ENCODE results near the gene FSD1L.

The FSD1L gene

DNA sequence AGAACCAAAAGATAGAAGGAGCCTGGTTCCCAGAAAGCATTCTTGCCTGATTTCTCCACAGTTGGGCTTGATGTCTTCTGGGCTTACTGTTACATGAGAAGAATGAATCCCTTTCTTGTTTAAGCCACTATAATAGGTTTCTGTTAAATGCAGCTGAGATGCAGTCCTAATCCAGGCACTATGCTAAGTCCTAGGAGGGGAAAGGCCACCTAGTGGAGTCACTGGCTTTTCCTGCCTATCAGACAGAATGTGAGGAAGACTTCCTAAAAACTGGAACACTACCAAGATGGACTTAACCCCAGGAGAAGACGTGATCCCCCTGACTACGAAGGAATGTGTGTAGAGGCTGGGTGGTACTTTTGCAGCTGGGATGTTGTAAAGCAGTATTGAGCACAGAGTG lies 34.3 kb upstream of the FSD1L start:
- TF ChIP-seq, protein P1, sequence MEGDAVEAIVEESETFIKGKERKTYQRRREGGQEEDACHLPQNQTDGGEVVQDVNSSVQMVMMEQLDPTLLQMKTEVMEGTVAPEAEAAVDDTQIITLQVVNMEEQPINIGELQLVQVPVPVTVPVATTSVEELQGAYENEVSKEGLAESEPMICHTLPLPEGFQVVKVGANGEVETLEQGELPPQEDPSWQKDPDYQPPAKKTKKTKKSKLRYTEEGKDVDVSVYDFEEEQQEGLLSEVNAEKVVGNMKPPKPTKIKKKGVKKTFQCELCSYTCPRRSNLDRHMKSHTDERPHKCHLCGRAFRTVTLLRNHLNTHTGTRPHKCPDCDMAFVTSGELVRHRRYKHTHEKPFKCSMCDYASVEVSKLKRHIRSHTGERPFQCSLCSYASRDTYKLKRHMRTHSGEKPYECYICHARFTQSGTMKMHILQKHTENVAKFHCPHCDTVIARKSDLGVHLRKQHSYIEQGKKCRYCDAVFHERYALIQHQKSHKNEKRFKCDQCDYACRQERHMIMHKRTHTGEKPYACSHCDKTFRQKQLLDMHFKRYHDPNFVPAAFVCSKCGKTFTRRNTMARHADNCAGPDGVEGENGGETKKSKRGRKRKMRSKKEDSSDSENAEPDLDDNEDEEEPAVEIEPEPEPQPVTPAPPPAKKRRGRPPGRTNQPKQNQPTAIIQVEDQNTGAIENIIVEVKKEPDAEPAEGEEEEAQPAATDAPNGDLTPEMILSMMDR (IDR thresholded peaks at IDR 0.05; ENCODE audit: control extremely low read depth, extremely low read depth, low read depth, missing control alignments), result peak; percentile 25
- POLR2A ChIA-PET, result no interaction called here
- no peak for DNase-seq (ENCODE audit: extremely low spot score)
- CTCF ChIA-PET, result interaction anchor here (1.1 to 3.9 kb wide), 3 partner anchors 8 to 550 kb away, joined by 3 to 22 read pairs (median 20); no protein-coding TSS in a partner anchor

DNA sequence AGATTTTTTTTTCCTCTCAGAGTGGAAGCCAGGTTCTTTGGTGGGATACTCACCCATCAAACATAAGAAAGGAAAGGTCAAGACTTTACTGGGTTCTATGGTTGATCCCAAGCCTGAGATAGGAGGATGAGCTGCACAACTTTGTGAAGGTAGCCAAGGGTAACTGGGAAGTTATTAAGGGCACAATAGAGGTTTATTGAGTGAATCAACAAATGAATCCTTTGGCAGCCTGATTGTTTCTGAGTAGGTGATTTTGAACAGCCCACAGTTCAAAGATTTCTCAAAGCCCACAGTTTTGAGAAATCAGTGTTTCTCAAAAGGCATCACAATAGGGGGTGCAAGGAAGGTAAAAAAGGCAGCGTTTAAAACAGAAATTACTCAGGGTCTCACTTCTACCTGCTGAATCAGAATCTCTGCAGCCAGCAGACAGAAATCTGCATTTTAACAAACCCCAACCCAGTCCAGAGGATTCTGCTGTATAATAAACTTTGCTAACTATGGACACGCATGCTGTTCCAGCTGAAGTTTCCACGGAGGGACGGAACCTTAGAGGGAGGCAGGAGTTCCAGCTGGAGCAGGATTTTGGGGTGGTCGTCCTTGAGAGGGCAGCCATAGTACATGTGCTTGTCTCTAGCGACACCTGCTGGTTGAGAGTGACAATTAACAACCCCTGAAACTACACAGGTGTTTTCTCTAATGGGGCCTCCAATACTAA lies 32.7 kb upstream of the FSD1L start:
- CTCF ChIA-PET, result interaction anchor here (0.6 to 5.4 kb wide), 29 partner anchors 9 to 637 kb away, joined by 3 to 33 read pairs (median 4); partner anchors contain the start of genes FSD1L and SLC44A1
- TF ChIP-seq, protein P1 (IDR thresholded peaks at IDR 0.05; ENCODE audit: control extremely low read depth, extremely low read depth, low read depth, missing control alignments), result peak; percentile 69
- DNase-seq (ENCODE audit: extremely low spot score), result peak; percentile 66
- POLR2A ChIA-PET, result no interaction called here

DNA sequence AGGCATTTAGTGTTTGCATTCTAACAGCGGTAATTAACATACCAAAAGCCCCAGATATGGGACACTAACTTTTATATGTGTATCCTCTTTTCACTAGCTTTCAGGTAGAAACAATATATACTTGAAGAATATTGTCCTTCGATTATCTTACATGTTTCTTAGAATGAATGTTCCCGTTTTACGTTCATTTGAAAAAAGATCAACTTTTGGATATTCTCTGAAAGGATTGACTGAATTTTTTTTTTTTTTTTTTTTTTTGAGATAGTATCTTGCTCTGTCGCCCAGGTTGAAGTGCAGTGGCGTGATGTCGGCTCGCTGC lies 32.2 kb upstream of the FSD1L start:
- TF ChIP-seq, protein P1 (IDR thresholded peaks at IDR 0.05; ENCODE audit: control extremely low read depth, extremely low read depth, low read depth, missing control alignments), result no peak
- DNase-seq (ENCODE audit: extremely low spot score), result no peak
- ChIA-PET POLR2A (no interaction called here), CTCF (interaction anchor here (0.6 to 5.4 kb wide), 28 partner anchors 10 to 638 kb away, joined by 3 to 33 read pairs (median 4); partner anchors contain the start of gene FSD1L)

DNA sequence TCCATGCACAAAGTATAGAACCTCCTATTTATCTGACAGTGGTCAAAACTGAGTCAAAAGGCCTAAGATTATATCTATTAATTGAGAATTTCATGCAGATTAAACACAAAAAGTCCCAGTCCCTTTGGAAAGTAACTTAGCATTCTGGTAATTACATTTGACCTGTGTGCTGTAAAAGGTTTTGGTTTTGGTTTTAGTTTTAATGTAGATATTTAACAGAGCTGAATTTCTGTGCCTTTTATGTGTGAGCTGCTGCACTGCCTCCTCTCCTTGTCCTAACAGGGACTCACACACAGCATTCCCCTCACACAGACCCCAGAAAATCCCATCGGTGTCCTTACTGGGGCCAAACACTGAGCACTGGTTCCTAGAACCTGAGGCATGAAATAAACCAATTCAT lies 31.0 kb upstream of the FSD1L start:
- TF ChIP-seq, protein P1 (IDR thresholded peaks at IDR 0.05; ENCODE audit: control extremely low read depth, extremely low read depth, low read depth, missing control alignments), result no peak
- CTCF ChIA-PET, result interaction anchor here (0.6 to 5.4 kb wide), 9 partner anchors 11 to 636 kb away, joined by 3 to 33 read pairs (median 3); partner anchors contain the start of gene FSD1L
- peak; percentile 36 for DNase-seq (ENCODE audit: extremely low spot score)
- POLR2A ChIA-PET, result no interaction called here

DNA sequence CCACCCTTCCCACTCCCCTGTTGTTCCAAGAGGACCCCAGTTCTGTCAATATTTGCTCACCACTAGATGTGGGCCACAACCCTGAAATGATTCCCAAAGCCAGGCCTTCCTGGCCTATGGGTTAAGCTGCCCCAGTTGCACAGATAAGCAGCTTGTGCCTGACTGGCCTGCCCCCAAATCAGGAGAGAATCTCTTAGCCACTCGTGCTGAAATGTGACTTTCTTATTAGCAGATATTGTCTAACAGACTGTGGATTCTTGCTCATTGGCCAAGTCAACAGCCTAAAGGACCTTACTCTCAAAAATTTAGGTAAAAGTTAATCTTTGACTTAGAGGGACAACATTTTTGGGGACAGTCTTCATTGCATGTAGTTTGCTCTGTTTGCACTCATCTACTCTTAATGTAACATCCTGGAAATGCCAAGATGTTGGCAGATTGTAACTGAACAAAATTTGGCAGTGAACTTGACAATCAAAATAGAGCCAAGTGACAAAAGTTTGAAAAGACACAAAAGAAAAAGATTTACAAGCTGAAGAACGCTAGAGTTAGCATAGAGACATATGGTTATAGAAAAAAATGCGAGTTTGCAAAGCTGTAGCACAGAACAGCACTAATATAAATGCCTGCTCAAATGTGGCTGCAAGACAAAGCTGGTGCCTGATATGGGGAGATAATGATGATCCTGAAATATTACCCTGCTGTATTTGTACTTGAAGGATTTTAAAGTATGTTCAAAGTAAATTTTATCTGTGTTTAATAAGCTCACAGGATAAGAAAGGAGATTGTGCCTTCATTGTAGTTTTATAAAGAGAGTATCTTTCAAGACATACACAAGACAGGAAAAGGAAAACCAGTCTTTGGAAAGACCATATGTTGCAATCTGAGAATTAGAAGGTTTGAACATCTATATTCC lies 29.0 kb upstream of the FSD1L start:
- CTCF ChIA-PET, result interaction anchor here (0.8 to 5.4 kb wide), 5 partner anchors 9 to 648 kb away, joined by 3 to 33 read pairs (median 3); no protein-coding TSS in a partner anchor
- TF ChIP-seq, protein P1 (IDR thresholded peaks at IDR 0.05; ENCODE audit: control extremely low read depth, extremely low read depth, low read depth, missing control alignments), result no peak
- DNase-seq (ENCODE audit: extremely low spot score), result no peak
- POLR2A ChIA-PET, result no interaction called here

DNA sequence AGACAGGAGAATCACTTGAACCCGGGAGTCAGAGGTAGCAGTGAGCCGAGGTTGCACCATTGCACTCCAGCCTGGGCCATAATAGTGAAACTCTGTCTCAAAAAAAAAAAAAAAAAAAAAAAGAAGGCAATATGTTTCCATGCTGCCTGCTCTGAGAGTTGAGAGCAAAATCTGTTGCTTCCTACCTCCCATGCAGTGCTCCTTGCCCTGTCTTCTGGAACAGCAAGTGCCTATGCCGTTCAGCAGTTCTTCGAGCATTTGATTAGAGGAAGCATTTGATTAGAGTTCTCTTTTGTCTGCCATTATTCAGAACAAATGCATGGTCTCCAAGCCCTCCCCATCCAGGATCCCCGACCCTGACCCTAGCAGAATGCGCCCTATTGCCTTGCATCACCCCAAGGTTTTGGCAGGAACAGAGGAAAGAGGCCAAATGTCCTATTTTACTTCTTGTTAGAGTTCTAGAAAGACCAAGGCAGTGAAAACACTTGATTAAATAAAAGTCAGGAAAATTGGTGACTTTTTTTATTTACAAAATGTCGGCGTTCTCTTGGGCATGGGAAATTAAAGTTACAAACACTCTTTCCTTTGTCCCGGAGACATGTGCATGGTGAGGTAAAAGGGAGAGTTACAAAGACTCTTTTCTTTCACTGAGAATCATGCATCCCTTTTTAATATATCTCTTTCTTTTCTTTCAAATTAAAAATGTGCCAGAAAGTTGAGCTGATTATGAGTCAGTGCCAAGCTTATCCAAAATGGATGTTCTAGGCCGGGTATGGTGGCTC lies 27.8 kb upstream of the FSD1L start:
- ChIA-PET CTCF (interaction anchor here (0.9 to 5.4 kb wide), 4 partner anchors 8 to 557 kb away, joined by 3 to 33 read pairs (median 6); no protein-coding TSS in a partner anchor), POLR2A (no interaction called here)
- no peak for DNase-seq (ENCODE audit: extremely low spot score)
- TF ChIP-seq, protein P1 (IDR thresholded peaks at IDR 0.05; ENCODE audit: control extremely low read depth, extremely low read depth, low read depth, missing control alignments), result no peak
